H9 (cell line): ENCODE measurements around the gene HTR3A. TPM values are rescaled to one million over a fixed set of nuclear protein-coding genes. Genes with fewer than 3 reads are reported as not detected.

Source experiments
- DNase-seq: peaks from one replicate; pipeline ENCODE4 v3.0.0-alpha.2; 2017
- H2AFZ ChIP-seq: one replicate; pipeline ENCODE4 v1.6.1; 2013; ENCODE audit warnings: mild to moderate bottlenecking, low read length, control low read depth, moderate library complexity
- H2AK5ac ChIP-seq: 2 replicates; pipeline ENCODE4 v1.6.1; 2013; ENCODE audit warnings: low read length, control low read depth, mixed read lengths; ENCODE audit not compliant: insufficient read length
- H2BK120ac ChIP-seq: one replicate; pipeline ENCODE4 v1.6.1; 2013; ENCODE audit warnings: low read depth, mild to moderate bottlenecking, low read length, control low read depth, inconsistent platforms; ENCODE audit not compliant: poor library complexity, severe bottlenecking
- H2BK12ac ChIP-seq: 2 replicates; pipeline ENCODE4 v1.6.1; 2013; ENCODE audit warnings: low read length, control low read depth, mixed read lengths, low read depth; ENCODE audit not compliant: insufficient read length
- H2BK15ac ChIP-seq: 2 replicates; pipeline ENCODE4 v1.6.1; 2013; ENCODE audit warnings: low read depth, low read length, control low read depth
- H2BK20ac ChIP-seq: one replicate; pipeline ENCODE4 v1.6.1; 2013; ENCODE audit warnings: low read depth, mild to moderate bottlenecking, low read length, control low read depth, inconsistent platforms; ENCODE audit not compliant: poor library complexity, severe bottlenecking
- H2BK5ac ChIP-seq: 2 replicates; pipeline ENCODE4 v1.6.1; 2013; ENCODE audit warnings: low read length, control low read depth, mixed read lengths; ENCODE audit not compliant: insufficient read length
- H3K14ac ChIP-seq: 2 replicates; pipeline ENCODE4 v1.6.1; 2013; ENCODE audit warnings: low read length, control low read depth; ENCODE audit not compliant: insufficient read depth
- H3K18ac ChIP-seq: 2 replicates; pipeline ENCODE4 v1.6.1; 2013; ENCODE audit warnings: low read depth, mild to moderate bottlenecking, mixed read lengths, low read length, control low read depth; ENCODE audit not compliant: insufficient read length
- H3K23ac ChIP-seq: 2 replicates; pipeline ENCODE4 v1.6.1; 2013; ENCODE audit warnings: low read length, control low read depth, mixed read lengths, low read depth; ENCODE audit not compliant: insufficient read length
- H3K23me2 ChIP-seq: 2 replicates; pipeline ENCODE4 v1.6.1; 2013; ENCODE audit warnings: low read depth, mild to moderate bottlenecking, mixed read lengths, low read length, control low read depth; ENCODE audit not compliant: insufficient read length, poor library complexity, severe bottlenecking
- H3K27ac ChIP-seq: 2 replicates; pipeline ENCODE4 v1.5.1; 2013; ENCODE audit warnings: low read length, control low read depth, mixed read lengths, low read depth; ENCODE audit not compliant: insufficient read length
- H3K27me3 ChIP-seq: 2 replicates; pipeline ENCODE4 v1.6.1; 2013; ENCODE audit warnings: low read length, control low read depth, inconsistent platforms; ENCODE audit not compliant: insufficient read depth
- H3K4ac ChIP-seq: 2 replicates; pipeline ENCODE4 v1.6.1; 2013; ENCODE audit warnings: low read depth, mild to moderate bottlenecking, control low read depth, inconsistent platforms, low read length, moderate library complexity
- H3K4me1 ChIP-seq: 2 replicates; pipeline ENCODE4 v1.6.1; 2013; ENCODE audit warnings: low read length, control low read depth, inconsistent platforms; ENCODE audit not compliant: insufficient read depth
- H3K4me2 ChIP-seq: 2 replicates; pipeline ENCODE4 v1.6.1; 2013; ENCODE audit warnings: low read length, control low read depth, mixed read lengths; ENCODE audit not compliant: insufficient read length, insufficient read depth
- H3K56ac ChIP-seq: 2 replicates; pipeline ENCODE4 v1.6.1; 2013; ENCODE audit warnings: low read depth, mild to moderate bottlenecking, mixed read lengths, low read length, control low read depth; ENCODE audit not compliant: insufficient read length
- H3K79me1 ChIP-seq: 2 replicates; pipeline ENCODE4 v1.6.1; 2013; ENCODE audit warnings: low read depth, mild to moderate bottlenecking, moderate library complexity, low read length, control low read depth, inconsistent platforms; ENCODE audit not compliant: insufficient read depth, poor library complexity, severe bottlenecking
- H3K79me2 ChIP-seq: 2 replicates; pipeline ENCODE4 v1.6.1; 2013; ENCODE audit warnings: low read length, control low read depth, inconsistent platforms; ENCODE audit not compliant: insufficient read depth
- H3K9ac ChIP-seq: 2 replicates; pipeline ENCODE4 v1.6.1; 2013; ENCODE audit warnings: low read length, control low read depth, mixed read lengths; ENCODE audit not compliant: insufficient read length; ENCODE audit errors: extremely low read depth
- H3K9me3 ChIP-seq: one replicate; pipeline ENCODE4 v1.6.1; 2013; ENCODE audit warnings: low read depth, low read length, inconsistent platforms; ENCODE audit not compliant: control insufficient read depth
- H3T11ph ChIP-seq: one replicate; pipeline ENCODE4 v1.6.1; 2013; ENCODE audit warnings: mild to moderate bottlenecking, low read length, control low read depth, inconsistent platforms
- H4K20me1 ChIP-seq: one replicate; pipeline ENCODE4 v1.6.1; 2013; ENCODE audit not compliant: control insufficient read depth, insufficient read length, insufficient read depth
- H4K5ac ChIP-seq: 2 replicates; pipeline ENCODE4 v1.6.1; 2013; ENCODE audit warnings: low read depth, mild to moderate bottlenecking, mixed read lengths, low read length, control low read depth; ENCODE audit not compliant: insufficient read length
- H4K8ac ChIP-seq: replicated peaks from 2 replicates; pipeline ENCODE4 v1.6.1; 2013; ENCODE audit warnings: low read length, control low read depth, mixed read lengths, low read depth; ENCODE audit not compliant: insufficient read length
- H4K91ac ChIP-seq: 2 replicates; pipeline ENCODE4 v1.6.1; 2013; ENCODE audit warnings: low read depth, mild to moderate bottlenecking, moderate library complexity, mixed read lengths, low read length, control low read depth; ENCODE audit not compliant: insufficient read length
- H3K27ac Mint-ChIP-seq, 3 experiments: 2 replicates in 2 of 3; 3 replicates in 1 of 3; pipeline ENCODE4 v1.8.0; 2020 to 2021; ENCODE audit warnings: mixed read lengths in 3 of 3, mild to moderate bottlenecking in 1 of 3, moderate library complexity in 1 of 3
- H3K27me3 Mint-ChIP-seq: 2 replicates; pipeline ENCODE4 v1.8.0; 2021; ENCODE audit warnings: low read depth, mild to moderate bottlenecking, moderate library complexity, mixed read lengths
- H3K36me3 Mint-ChIP-seq, 3 experiments: 2 replicates in 2 of 3; 3 replicates in 1 of 3; pipeline ENCODE4 v1.8.0; 2020 to 2021; ENCODE audit warnings: low read depth in 3 of 3, mixed read lengths in 3 of 3; ENCODE audit not compliant: insufficient read depth in 1 of 3
- H3K4me1 Mint-ChIP-seq, 2 experiments: 2 replicates each; pipeline ENCODE4 v1.8.0; 2020; ENCODE audit warnings: mixed read lengths in 2 of 2
- H3K4me3 Mint-ChIP-seq, 2 experiments: 2 replicates in 1 of 2; 3 replicates in 1 of 2; pipeline ENCODE4 v1.8.0; 2020 to 2021; ENCODE audit warnings: mild to moderate bottlenecking in 2 of 2, mixed read lengths in 2 of 2, moderate library complexity in 1 of 2
- H3K9me3 Mint-ChIP-seq, 2 experiments: 2 replicates in 1 of 2; 3 replicates in 1 of 2; pipeline ENCODE4 v1.8.0; 2020; ENCODE audit warnings: mild to moderate bottlenecking in 2 of 2, mixed read lengths in 2 of 2, moderate library complexity in 1 of 2
- CTCF ChIP-seq: fragments of 200-600 bp; sonication (generic); conservative IDR thresholded peaks from 3 replicates; pipeline ENCODE4 v1.8.0; 2021; ENCODE audit warnings: antibody characterized with exemption, mild to moderate bottlenecking
- WGBS: extraction: QIAGEN DNeasy Blood & Tissue Kit; methylation state at CpG from one replicate; pipeline ENCODE4 v1.1.7; 2013; ENCODE audit warnings: missing lambda C conversion rate, low lambda C conversion rate, mixed read lengths; ENCODE audit not compliant: insufficient read length; ENCODE audit errors: extremely low coverage; 5-methylcytosine and 5-hydroxymethylcytosine counted together
- total RNA-seq: library from RNA; stranded (reverse); gene quantifications from 2 replicates; pipeline ENCODE4 v1.2.1, GENCODE V29; 2021

Gene HTR3A
- total RNA-seq, 1 experiment from 2014 or later: 4.1 TPM

- Mint-ChIP-seq H3K4me3 (no peak overlapping the region), H3K27ac (no peak overlapping the region), H3K27me3 (peaks cover 31% of the 10 kb centered on the region), H3K4me1 (peaks cover under 1 to 7% of the 10 kb centered on the region in 2 experiments; a peak in 2 of 4 replicates), H3K36me3 (no peaks in the 10 kb centered on the region; a peak in 1 of 7 replicates), H3K9me3 (no peaks in the 10 kb centered on the region; a peak in 1 of 5 replicates)
- no peaks in the 10 kb centered on the region for H3K27me3 ChIP-seq
- H4K5ac ChIP-seq: no peak overlapping the region
- no peak for DNase-seq
- no peak overlapping the region for H4K8ac ChIP-seq
- no peak overlapping the region for H2BK20ac ChIP-seq
- whole genome bisulfite sequencing: no CpG with 5 or more reads among the region's 18 CpGs
- H3K27ac ChIP-seq: no peak overlapping the region
- H3K18ac ChIP-seq: no peak overlapping the region
- no peak overlapping the region for H2AK5ac ChIP-seq
- H3K4me2 ChIP-seq: no peak overlapping the region
- no peak overlapping the region for H3K14ac ChIP-seq
- H4K20me1 ChIP-seq: no peaks in the 10 kb centered on the region
- peaks cover 4% of the 10 kb centered on the region for H3K23me2 ChIP-seq
- H3K56ac ChIP-seq: no peak overlapping the region
- H3K4me1 ChIP-seq: no peaks in the 10 kb centered on the region
- no peak overlapping the region for H3K9ac ChIP-seq
- H2BK12ac ChIP-seq: no peak overlapping the region
- TF ChIP-seq CTCF: no peak
- H3T11ph ChIP-seq: no peak overlapping the region
- no peak overlapping the region for H3K4ac ChIP-seq
- H4K91ac ChIP-seq: no peak overlapping the region
- no peak overlapping the region for H2BK120ac ChIP-seq
- no peaks in the 10 kb centered on the region for H3K9me3 ChIP-seq
- no peak overlapping the region for H3K23ac ChIP-seq
- no peak overlapping the region for H2AFZ ChIP-seq
- no peak overlapping the region for H2BK5ac ChIP-seq
- no peaks in the 10 kb centered on the region for H3K79me2 ChIP-seq
- no peaks in the 10 kb centered on the region for H3K79me1 ChIP-seq
- H2BK15ac ChIP-seq: no peak overlapping the region
These were observed 56.5 kb downstream of the HTR3A start for GRCh38 chr11:114031246-114031966.
